ENCODE results near the gene NFATC2IP. TPM values are rescaled to one million over a fixed set of nuclear protein-coding genes. Genes with fewer than 3 reads are reported as not detected.

The NFATC2IP gene
- total and polyA plus RNA-seq, 2 of the 8 experiments (the other 6 are each of a cell fraction or from before 2014, with no cell fraction given): 54.4 to 71.5 TPM

- no peak overlapping the region for H3K23ac ChIP-seq (ENCODE audit: insufficient read length)
- H3K14ac ChIP-seq (ENCODE audit: insufficient read length): no peak overlapping the region
- no peak overlapping the region for H3K18ac ChIP-seq (ENCODE audit: extremely low read depth, low read length)
- no peak overlapping the region for H2BK15ac ChIP-seq (ENCODE audit: low read length)
- H2AK5ac ChIP-seq (ENCODE audit: low read depth, low read length): no peak overlapping the region
- H3K79me2 ChIP-seq (ENCODE audit: control insufficient read depth in 1 of 2, insufficient read depth in 2 of 2, low read length in 2 of 2): no peaks in the 10 kb centered on the region
- H2AFZ ChIP-seq (ENCODE audit: low read length): no peak overlapping the region
- H3K27ac ChIP-seq (ENCODE audit: low read depth, low read length): no peak overlapping the region
- H4K91ac ChIP-seq (replicated peaks; ENCODE audit: insufficient read length, low read length): no peak overlapping the region
- H2BK20ac ChIP-seq (ENCODE audit: low read length): no peak overlapping the region
- H4K20me1 ChIP-seq (replicated peaks in 1 of 2; ENCODE audit: control insufficient read depth in 1 of 2, insufficient read depth in 2 of 2, low read length in 2 of 2): no peaks in the 10 kb centered on the region
- no peak overlapping the region for H2BK12ac ChIP-seq (ENCODE audit: low read depth, low read length)
- CTCF ChIA-PET (ENCODE audit: partially characterized antibody): interaction anchor here (1.0 to 4.0 kb wide), 6 partner anchors 10 to 32 kb away, joined by 3 to 14 read pairs (median 3); no protein-coding TSS in a partner anchor
- H3K9ac ChIP-seq (replicated peaks in 1 of 4; ENCODE audit: extremely low read depth in 1 of 4, low read depth in 3 of 4, low read length in 3 of 4): no peak overlapping the region
- no peaks in the 10 kb centered on the region for H3K79me1 ChIP-seq (ENCODE audit: low read depth, low read length)
- no peak overlapping the region for H3K4ac ChIP-seq (replicated peaks; ENCODE audit: insufficient read length, low read depth, low read length)
- H2BK120ac ChIP-seq (replicated peaks; ENCODE audit: low read depth, low read length): no peak overlapping the region
- FAIRE-seq: no peak
- H3K4me1 ChIP-seq (replicated peaks in 1 of 4; ENCODE audit: control insufficient read depth in 3 of 4, insufficient read depth in 4 of 4, low read length in 3 of 4): no peaks in the 10 kb centered on the region
- POLR2A ChIA-PET (ENCODE audit: partially characterized antibody): interaction anchor here (0.6 to 2.0 kb wide), 2 partner anchors 9 to 268 kb away, joined by 3 to 5 read pairs; no protein-coding TSS in a partner anchor
- no peak overlapping the region for H4K8ac ChIP-seq (ENCODE audit: extremely low read depth, insufficient read depth, low read length)
- 94% methylated on average over 11 of the region's 11 CpGs; no CpG with 5 or more reads in 1 of the 2 experiments for WGBS, 2 experiments (ENCODE audit: extremely low coverage in 1 of 2, insufficient coverage in 1 of 2, insufficient read length in 1 of 2, insufficient replicate concordance in 2 of 2, low coverage in 1 of 2, low lambda C conversion rate in 2 of 2, missing lambda C conversion rate in 1 of 2)
- H2BK5ac ChIP-seq (ENCODE audit: low read depth, low read length): no peak overlapping the region
- H3K4me2 ChIP-seq (ENCODE audit: insufficient read depth in 1 of 2, low read depth in 2 of 2, low read length in 2 of 2): no peak overlapping the region
- no peaks in the 10 kb centered on the region for H3K23me2 ChIP-seq (ENCODE audit: low read depth, low read length)
- H3K56ac ChIP-seq (replicated peaks; ENCODE audit: insufficient read length, low read depth, low read length): no peak overlapping the region
- H3K9me3 ChIP-seq (ENCODE audit: insufficient read depth in 2 of 2, low read depth in 1 of 2, low read length in 1 of 2): peaks cover 5 to 7% of the 10 kb centered on the region in 2 experiments; a peak in 2 of 4 replicates
- peaks cover 0 to 16% (median 5%) of the 10 kb centered on the region in 4 experiments; a peak in 5 of 8 replicates for H3K36me3 ChIP-seq (ENCODE audit: control insufficient read depth in 2 of 4, insufficient read depth in 4 of 4, low read length in 3 of 4)
- H4K5ac ChIP-seq (ENCODE audit: insufficient read length, low read depth, low read length): no peak overlapping the region
- no peak for DNase-seq (ENCODE audit: low read depth in 1 of 2, low spot score in 2 of 2)
- H3K27me3 ChIP-seq (replicated peaks in 1 of 4; ENCODE audit: control insufficient read depth in 3 of 4, extremely low read depth in 1 of 4, insufficient read depth in 3 of 4, low read length in 3 of 4): no peaks in the 10 kb centered on the region
- no peak overlapping the region for H3K4me3 ChIP-seq (ENCODE audit: extremely low read depth in 1 of 4, insufficient read depth in 2 of 4, low read depth in 3 of 4, low read length in 4 of 4)
- no peak for TF ChIP-seq CEBPB (IDR thresholded peaks at IDR 0.05; ENCODE audit: low read depth, low read length)
- TF ChIP-seq CREB1 (IDR thresholded peaks at IDR 0.05): no peak
- no peak for TF ChIP-seq CHD2 (IDR thresholded peaks at IDR 0.05; ENCODE audit: low read length)
- TF ChIP-seq SAP30 (IDR thresholded peaks at IDR 0.05; ENCODE audit: insufficient read depth, insufficient replicate concordance, low read length): no peak
- TF ChIP-seq CBX5 (IDR thresholded peaks at IDR 0.05; ENCODE audit: low read depth, low read length): no peak
- no peak for TF ChIP-seq RXRA (IDR thresholded peaks at IDR 0.05; ENCODE audit: insufficient read depth, low read depth, low read length)
- no peak for TF ChIP-seq KDM5A (IDR thresholded peaks at IDR 0.05; ENCODE audit: low read length)
- no peak for TF ChIP-seq EGR1 (IDR thresholded peaks at IDR 0.05; ENCODE audit: borderline replicate concordance, low read depth, low read length)
- TF ChIP-seq CTBP2 (IDR thresholded peaks at IDR 0.05; ENCODE audit: borderline replicate concordance, insufficient read depth, insufficient read length, low read length): no peak
- TF ChIP-seq GABPA (IDR thresholded peaks at IDR 0.05; ENCODE audit: borderline replicate concordance, insufficient read depth, low read length): no peak
- TF ChIP-seq ASH2L (IDR thresholded peaks at IDR 0.05; ENCODE audit: low read length): no peak
- TF ChIP-seq NANOG (IDR thresholded peaks at IDR 0.05; ENCODE audit: insufficient read depth, low read depth, low read length, poor library complexity, severe bottlenecking): no peak
- no peak for TF ChIP-seq BACH1 (IDR thresholded peaks at IDR 0.05; ENCODE audit: low read length)
- no peak for TF ChIP-seq JUND (IDR thresholded peaks at IDR 0.05; ENCODE audit: low read length)
- no peak for TF ChIP-seq RNF2 (IDR thresholded peaks at IDR 0.05; ENCODE audit: borderline replicate concordance, low read depth, low read length, missing control alignments, poor library complexity, severe bottlenecking)
Observed at GRCh38 chr16:28982949-28983348, 32.2 kb downstream of the NFATC2IP start.

Measured in H1 (cell line).